Activated T-helper 2 cell treated with anti-CD3 and anti-CD28 coated beads, Interferon-gamma antibody, Interleukin-2, Interleukin-4, amounts not matched to agents 10 μg/mL and 5 μg/mL and 100 μg/mL, durations not matched to agents 14 hours and 24 hours and 36 hours (primary cell): ENCODE results near the gene TNIP3. TPM values are rescaled to one million over a fixed set of nuclear protein-coding genes. Genes with fewer than 3 reads are reported as not detected.
A peak's percentile ranks its signal among the peaks of the same experiment; 100 is the strongest.

Experiments used
- DNase-seq: peaks from one replicate; pipeline ENCODE4 v3.0.0; 2021; ENCODE audit warnings: low spot score
- H3K27ac Mint-ChIP-seq: one replicate; pipeline ENCODE4 v1.8.0; 2021; ENCODE audit warnings: mixed read lengths
- H3K27me3 Mint-ChIP-seq: one replicate; pipeline ENCODE4 v1.8.0; 2021; ENCODE audit warnings: low read depth, mixed read lengths
- H3K36me3 Mint-ChIP-seq: one replicate; pipeline ENCODE4 v1.8.0; 2021; ENCODE audit warnings: low read depth, mixed read lengths
- H3K4me1 Mint-ChIP-seq: one replicate; pipeline ENCODE4 v1.8.0; 2021; ENCODE audit warnings: low read depth, mixed read lengths
- H3K4me3 Mint-ChIP-seq: one replicate; pipeline ENCODE4 v1.8.0; 2021; ENCODE audit warnings: low read depth, mild to moderate bottlenecking, moderate library complexity, mixed read lengths
- H3K9me3 Mint-ChIP-seq: one replicate; pipeline ENCODE4 v1.8.0; 2021; ENCODE audit warnings: mixed read lengths
- intact Hi-C: fragments of 100-400 bp; cut with micrococcal nuclease; formaldehyde crosslinking; loops from one replicate; pipeline ENCODE4 v1.15.1; 2023
- total RNA-seq: library from RNA; stranded (reverse); gene quantifications from 2 replicates; pipeline ENCODE4 v1.2.3, GENCODE V29; 2022

Gene TNIP3
- total RNA-seq, 1 donor from 2014 or later: 9.2 TPM

DNA sequence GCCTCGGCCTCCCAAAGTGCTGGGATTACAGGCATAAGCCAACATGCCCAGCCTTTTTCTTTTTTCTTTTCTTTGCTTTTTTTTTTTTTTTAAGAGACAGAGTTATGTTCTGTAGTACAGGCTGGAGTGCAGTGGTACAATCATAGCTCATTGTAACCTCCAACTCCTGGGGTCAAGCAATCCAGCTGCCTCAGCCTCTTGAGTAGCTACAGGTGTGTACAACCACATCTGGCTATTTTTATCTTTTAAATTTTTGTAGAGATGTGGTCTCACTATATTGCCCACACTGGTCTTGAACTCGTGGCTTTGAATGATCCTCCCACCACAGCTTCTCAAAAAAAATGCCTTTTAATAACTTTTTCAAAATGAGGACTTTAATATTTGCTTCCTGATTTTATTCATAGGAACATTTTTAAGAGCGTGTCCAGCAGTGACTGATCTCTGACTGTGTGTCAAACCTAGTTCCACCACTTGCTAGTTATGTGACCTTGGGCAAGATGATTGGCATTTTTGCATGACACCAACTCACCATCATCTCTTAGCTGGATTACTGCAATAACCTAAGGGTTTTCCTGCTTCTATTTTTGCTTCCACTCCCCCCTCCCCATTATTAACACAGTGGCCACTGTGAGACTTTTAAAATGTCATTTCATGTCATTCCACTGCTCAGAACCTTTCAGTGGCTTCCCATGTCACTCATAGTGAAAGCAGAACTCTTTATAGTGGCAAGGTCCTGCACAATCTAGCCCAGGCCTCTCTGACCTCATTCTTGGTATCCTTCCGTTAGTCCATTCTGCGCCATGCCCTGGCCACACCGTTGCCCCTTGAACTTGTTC, 4.5 kb upstream of the TNIP3 start:
- Mint-ChIP-seq H3K4me3 (no peak overlapping the region), H3K27ac (no peak overlapping the region), H3K36me3 (peaks cover 18% of the 10 kb centered on the region), H3K27me3 (peaks cover 9% of the 10 kb centered on the region), H3K9me3 (no peaks in the 10 kb centered on the region), H3K4me1 (peaks cover 44% of the 10 kb centered on the region)
- DNase-seq: no peak
- intact Hi-C loops: no loop called here

DNA sequence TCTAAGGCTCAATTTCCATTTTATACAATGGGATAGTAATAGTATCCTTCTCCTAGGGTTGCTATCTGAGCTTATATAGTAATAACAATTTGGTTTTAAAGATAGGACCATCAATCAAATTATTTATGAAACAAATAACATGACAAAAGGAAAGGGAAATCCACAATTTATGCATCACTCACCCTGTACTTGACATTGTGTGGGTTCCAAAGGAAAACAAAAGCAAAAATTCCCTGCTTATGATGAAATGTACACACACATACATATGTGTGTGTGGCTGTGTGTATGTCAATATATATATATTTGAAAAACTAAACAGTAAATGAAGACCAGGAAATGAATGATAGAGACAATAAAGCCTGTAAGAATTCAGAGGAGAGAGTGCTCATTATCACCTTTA, 2.9 kb upstream of the TNIP3 start:
- Mint-ChIP-seq H3K9me3 (no peaks in the 10 kb centered on the region), H3K36me3 (peaks cover 15% of the 10 kb centered on the region), H3K27ac (no peak overlapping the region), H3K27me3 (peaks cover 13% of the 10 kb centered on the region), H3K4me3 (no peak overlapping the region), H3K4me1 (peaks cover 39% of the 10 kb centered on the region)
- intact Hi-C loops: loop anchor here (1.0 to 2.0 kb wide), 2 partner anchors 13 to 14 kb away; no protein-coding TSS in a partner anchor
- no peak for DNase-seq

DNA sequence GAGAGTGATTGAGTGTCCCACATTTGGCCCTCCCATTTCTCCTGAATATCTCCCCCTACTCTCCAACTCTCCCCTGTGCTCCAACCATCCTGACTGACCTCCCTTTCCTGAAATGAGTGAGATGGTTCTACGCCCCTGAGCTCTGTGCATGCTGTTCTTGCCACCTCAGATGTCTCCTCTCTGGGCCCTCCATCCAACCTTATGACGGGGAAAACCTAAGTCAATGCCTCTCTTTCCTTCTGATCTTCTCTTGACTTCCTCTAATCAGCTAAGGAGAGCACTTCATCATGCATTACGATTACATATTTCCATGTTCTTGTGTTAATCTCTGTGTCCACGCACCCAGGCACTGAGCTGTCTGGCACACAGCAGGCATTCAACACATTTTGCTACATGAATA, 1.1 kb upstream of the TNIP3 start:
- DNase-seq: no peak
- Mint-ChIP-seq H3K36me3 (peaks cover 14% of the 10 kb centered on the region), H3K4me1 (peaks cover 37% of the 10 kb centered on the region), H3K27ac (no peak overlapping the region), H3K9me3 (no peaks in the 10 kb centered on the region), H3K4me3 (no peak overlapping the region), H3K27me3 (peaks cover 18% of the 10 kb centered on the region)
- intact Hi-C loops: no loop called here

DNA sequence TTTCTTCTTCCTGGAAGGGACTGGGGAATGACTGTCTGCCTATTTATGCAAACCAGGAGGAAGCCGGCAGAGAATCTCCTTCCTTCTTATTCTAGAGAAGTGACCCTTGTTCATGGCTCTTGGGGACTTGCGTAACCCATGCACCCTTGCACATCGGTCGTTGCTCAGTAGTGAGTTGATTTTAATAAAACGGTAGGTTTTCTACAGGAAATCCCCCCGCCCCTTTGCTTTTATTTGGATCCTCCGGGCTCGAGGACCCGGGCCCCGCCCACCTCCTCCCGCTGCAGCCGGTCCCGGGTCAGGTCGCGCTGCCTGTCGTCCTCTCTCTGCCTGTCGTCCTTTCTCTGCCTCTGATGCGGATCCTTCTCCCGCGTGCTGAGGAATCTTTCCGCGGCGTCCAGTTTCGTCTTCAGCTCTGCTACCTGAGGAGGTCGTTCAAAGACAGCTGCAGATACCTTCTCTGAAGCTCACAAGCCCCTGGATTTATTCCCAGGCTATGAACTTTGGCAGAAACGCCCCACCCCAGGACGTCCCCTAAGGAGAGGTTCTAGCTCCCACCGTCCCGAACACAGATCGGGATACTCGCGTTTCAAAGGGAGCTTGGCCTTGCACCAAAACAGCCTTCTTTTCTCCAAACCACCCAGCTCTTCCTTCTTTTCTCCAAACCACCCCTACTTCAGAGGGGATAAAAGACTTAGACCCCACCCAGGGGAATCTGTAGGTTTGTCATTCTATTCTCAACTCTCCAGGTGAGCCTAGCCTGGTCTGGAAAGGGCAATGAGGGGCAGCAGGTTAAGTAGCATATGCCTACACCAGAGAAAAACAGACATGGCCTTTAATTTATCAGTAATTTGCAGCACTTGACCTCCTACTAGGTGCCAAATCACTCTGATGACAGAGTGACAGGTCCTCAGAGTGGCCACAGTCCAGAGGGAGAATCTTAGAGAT, 7.0 kb downstream of the TNIP3 start:
- Mint-ChIP-seq H3K9me3 (no peaks in the 10 kb centered on the region), H3K4me1 (peaks cover 35% of the 10 kb centered on the region), H3K4me3 (peak overlapping the region; percentile 71), H3K36me3 (peaks cover 28% of the 10 kb centered on the region), H3K27ac (no peak overlapping the region), H3K27me3 (peaks cover 34% of the 10 kb centered on the region)
- intact Hi-C loops: no loop called here
- DNase-seq: no peak

DNA sequence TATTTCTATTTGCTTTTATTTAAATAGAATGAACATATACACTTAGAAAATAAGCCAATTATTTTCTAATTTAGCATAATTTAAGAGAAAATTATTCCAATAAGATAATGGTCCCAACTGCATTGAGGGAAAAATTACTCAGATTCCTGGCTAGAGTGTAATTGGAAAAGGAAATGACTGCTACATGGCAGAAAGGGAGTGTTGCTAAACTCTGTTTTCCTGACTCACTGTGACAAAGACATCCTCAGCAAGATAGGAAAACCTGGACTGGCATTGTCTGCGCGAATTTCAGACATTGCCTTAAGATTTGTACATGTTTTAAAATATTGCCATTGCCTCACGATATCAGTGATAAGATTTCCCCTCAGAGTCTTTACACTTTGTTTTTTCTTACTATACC, 8.2 kb downstream of the TNIP3 start:
- Mint-ChIP-seq H3K36me3 (peaks cover 35% of the 10 kb centered on the region), H3K27ac (no peak overlapping the region), H3K4me1 (peaks cover 43% of the 10 kb centered on the region), H3K27me3 (peaks cover 33% of the 10 kb centered on the region), H3K9me3 (no peaks in the 10 kb centered on the region), H3K4me3 (peak overlapping the region; percentile 45)
- intact Hi-C loops: no loop called here
- no peak for DNase-seq

DNA sequence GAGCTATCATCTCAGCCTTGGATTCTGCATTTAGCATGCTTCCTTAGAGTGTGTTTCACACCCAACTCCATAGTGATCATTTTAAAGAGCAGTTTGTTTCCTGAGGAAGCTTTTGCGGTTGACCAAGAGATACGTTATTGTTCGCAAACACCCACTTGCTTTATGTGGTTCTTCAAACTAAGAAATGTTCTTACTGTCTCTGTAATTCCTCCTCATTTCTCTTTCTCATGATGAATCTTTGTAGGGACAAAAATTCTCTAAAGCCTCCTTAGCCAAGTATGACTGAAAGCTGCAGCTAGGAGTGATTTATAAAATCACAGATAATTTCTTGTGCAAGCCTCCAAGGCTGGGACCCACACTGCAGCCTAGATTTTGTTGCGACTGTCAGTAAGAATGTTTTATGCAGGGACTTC, 10.0 kb downstream of the TNIP3 start:
- Mint-ChIP-seq H3K4me3 (peak overlapping the region; percentile 56), H3K27ac (peak overlapping the region; percentile 51), H3K27me3 (peaks cover 22% of the 10 kb centered on the region), H3K9me3 (no peaks in the 10 kb centered on the region), H3K4me1 (peaks cover 56% of the 10 kb centered on the region), H3K36me3 (peaks cover 44% of the 10 kb centered on the region)
- intact Hi-C loops: loop anchor here (1.0 kb wide), 8 partner anchors 12 to 113 kb away; no protein-coding TSS in a partner anchor
- peak; percentile 21 for DNase-seq

DNA sequence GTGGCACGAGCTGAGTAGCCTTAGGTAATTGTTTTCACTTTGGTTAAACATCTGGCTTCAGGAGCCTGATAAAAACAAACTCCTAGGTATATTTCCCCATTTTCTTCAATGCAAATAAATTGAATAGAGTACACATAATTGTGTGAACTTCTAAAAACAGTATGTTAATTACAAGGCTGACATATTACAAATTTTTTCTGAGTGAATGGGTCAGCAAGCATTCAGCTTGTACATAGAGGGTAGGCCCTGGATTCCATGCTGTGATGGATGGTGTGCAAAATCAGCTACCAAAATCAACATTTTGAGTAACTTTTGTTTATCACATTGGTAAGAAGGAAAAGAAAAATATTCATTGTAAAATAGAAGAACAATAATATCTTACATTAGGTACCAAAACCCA, 12.2 kb downstream of the TNIP3 start:
- no peak for DNase-seq
- intact Hi-C loops: no loop called here
- peaks cover 68% of the 10 kb centered on the region for H3K4me1 Mint-ChIP-seq
- H3K36me3 Mint-ChIP-seq: peaks cover 48% of the 10 kb centered on the region
- peaks cover 9% of the 10 kb centered on the region for H3K27me3 Mint-ChIP-seq
- no peak overlapping the region for H3K27ac Mint-ChIP-seq
- no peak overlapping the region for H3K4me3 Mint-ChIP-seq
- H3K9me3 Mint-ChIP-seq: no peaks in the 10 kb centered on the region

DNA sequence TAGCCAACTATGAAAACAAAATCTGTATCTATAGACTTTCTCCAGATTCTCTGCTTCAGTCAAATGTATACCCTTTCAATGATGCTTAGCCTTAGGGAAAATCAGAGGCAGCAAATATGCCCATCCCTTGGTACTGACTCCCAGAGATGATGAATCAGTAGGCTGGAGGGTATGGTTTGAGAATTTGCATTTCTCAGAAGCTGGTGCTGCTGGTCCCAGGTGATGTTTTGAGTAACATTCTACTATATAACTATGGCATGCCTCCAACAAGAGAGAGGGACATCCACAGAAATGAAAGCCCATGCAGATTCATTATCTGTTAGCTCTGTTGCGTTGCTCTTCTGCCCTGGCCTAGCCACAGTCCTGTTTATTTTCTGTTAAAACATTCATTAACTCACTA, 13.6 kb downstream of the TNIP3 start:
- intact Hi-C loops: no loop called here
- Mint-ChIP-seq H3K36me3 (peaks cover 48% of the 10 kb centered on the region), H3K4me3 (no peak overlapping the region), H3K4me1 (peaks cover 61% of the 10 kb centered on the region), H3K27me3 (peaks cover 6% of the 10 kb centered on the region), H3K9me3 (no peaks in the 10 kb centered on the region), H3K27ac (no peak overlapping the region)
- no peak for DNase-seq

DNA sequence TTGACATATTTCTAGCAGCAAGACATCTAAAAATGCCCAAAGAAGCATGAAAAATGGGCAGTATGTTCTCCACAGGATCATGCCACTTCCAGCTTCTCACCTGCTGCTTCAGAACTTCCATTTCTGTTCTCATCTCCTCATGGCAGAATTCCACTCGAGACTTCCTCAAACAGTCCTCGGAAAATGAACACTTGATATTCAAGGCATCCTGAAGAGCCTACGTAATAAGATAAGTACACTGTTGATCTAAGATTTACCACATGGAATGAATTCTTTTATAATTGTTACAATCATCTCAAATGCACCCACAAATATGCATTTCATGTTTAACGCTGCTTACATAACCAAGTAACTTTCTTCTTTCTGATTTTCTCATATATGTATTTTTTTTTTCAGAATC, 14.1 kb downstream of the TNIP3 start:
- peaks cover 6% of the 10 kb centered on the region for H3K27me3 Mint-ChIP-seq
- intact Hi-C loops: no loop called here
- H3K4me3 Mint-ChIP-seq: no peak overlapping the region
- H3K9me3 Mint-ChIP-seq: no peaks in the 10 kb centered on the region
- no peak overlapping the region for H3K27ac Mint-ChIP-seq
- H3K4me1 Mint-ChIP-seq: peaks cover 57% of the 10 kb centered on the region
- H3K36me3 Mint-ChIP-seq: peaks cover 48% of the 10 kb centered on the region
- no peak for DNase-seq

DNA sequence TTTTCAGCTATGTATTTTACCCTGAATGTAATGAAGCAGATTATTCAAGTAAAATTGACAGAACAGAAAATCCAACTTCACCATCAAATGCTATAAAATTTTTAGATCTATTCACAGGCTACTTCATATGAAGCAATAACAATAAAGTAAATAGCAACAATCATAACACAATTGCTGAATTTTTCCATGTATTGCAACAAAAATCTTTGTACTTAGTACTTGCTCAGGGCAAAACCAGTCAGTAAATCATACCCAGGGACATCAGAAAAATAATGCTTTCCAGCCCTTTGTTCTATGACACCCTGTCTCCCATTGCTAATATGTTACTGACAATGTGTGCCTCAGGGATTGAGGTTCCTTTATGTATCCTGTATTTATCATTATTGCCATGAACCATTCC, 15.5 kb downstream of the TNIP3 start:
- no peak overlapping the region for H3K27ac Mint-ChIP-seq
- H3K4me1 Mint-ChIP-seq: peaks cover 49% of the 10 kb centered on the region
- DNase-seq: no peak
- intact Hi-C loops: no loop called here
- H3K36me3 Mint-ChIP-seq: peaks cover 43% of the 10 kb centered on the region
- H3K9me3 Mint-ChIP-seq: no peaks in the 10 kb centered on the region
- H3K4me3 Mint-ChIP-seq: no peak overlapping the region
- peaks cover 6% of the 10 kb centered on the region for H3K27me3 Mint-ChIP-seq

DNA sequence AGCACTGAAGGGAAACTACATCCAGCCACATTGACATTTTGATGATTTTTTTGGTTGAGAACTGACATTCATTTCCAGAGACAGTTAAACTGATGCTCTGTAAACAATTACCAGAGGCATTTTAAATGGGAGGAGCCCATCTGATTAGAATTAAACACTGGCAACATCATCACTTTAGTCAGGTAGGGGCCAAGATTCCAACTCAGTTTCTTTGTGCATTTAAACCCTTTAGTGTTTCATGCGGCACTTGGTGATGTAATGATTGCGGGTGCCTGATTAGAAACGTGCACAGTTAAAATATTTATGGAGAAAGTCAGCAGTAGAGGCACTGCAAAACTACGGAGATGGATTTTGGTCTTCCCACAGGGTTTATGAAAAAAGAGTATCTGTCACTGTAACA, 16.1 kb downstream of the TNIP3 start:
- Mint-ChIP-seq H3K36me3 (peaks cover 38% of the 10 kb centered on the region), H3K4me3 (no peak overlapping the region), H3K27me3 (peaks cover 6% of the 10 kb centered on the region), H3K9me3 (no peaks in the 10 kb centered on the region), H3K27ac (peak overlapping the region; percentile 58), H3K4me1 (peaks cover 45% of the 10 kb centered on the region)
- intact Hi-C loops: loop anchor here (1.0 kb wide), 1 partner anchor 10 kb away; no protein-coding TSS in a partner anchor
- no peak for DNase-seq

DNA sequence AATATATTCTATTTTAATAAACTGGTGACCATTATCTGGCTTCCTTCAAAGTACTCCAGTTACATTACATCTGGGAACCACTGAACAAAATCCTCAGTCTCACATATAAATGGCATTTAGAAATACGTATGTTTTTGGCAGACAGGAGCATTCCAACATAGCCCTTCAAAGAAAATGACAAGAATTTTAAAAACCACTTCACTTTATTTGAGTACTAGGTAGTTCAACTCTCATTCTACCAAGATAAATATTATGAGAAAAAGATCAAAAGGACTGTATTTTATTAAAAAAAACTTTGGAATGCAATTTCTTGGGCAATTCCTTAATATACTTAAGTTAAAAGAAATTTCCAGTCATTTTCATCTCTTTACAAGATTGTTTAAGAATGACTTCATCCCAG, 17.6 kb downstream of the TNIP3 start:
- intact Hi-C loops: no loop called here
- DNase-seq: no peak
- Mint-ChIP-seq H3K27me3 (peaks cover 6% of the 10 kb centered on the region), H3K4me3 (no peak overlapping the region), H3K27ac (no peak overlapping the region), H3K4me1 (peaks cover 43% of the 10 kb centered on the region), H3K36me3 (peaks cover 39% of the 10 kb centered on the region), H3K9me3 (no peaks in the 10 kb centered on the region)

DNA sequence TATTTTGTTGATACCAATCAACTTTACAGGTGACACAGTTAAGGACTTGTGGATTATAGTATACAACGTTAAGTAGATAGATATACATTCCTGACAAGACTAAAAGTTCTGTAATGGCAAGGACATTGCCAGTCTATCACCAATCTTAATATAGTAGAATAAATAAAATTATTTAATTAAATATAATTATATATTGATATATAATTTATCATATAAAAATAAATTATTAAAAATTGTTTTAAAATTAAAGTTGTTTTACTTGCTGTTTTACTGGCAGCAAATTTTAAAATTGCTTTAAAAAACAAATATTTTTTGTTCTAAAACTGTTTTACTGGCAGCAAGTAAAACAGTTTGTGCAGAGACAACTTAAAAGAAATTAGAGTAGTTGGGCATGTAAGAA, 18.7 kb downstream of the TNIP3 start:
- Mint-ChIP-seq H3K27ac (no peak overlapping the region), H3K4me1 (peaks cover 35% of the 10 kb centered on the region), H3K4me3 (no peak overlapping the region), H3K9me3 (no peaks in the 10 kb centered on the region), H3K27me3 (peaks cover 6% of the 10 kb centered on the region), H3K36me3 (peaks cover 38% of the 10 kb centered on the region)
- intact Hi-C loops: no loop called here
- no peak for DNase-seq
